ENCODE data around the gene FURIN.

DNA sequence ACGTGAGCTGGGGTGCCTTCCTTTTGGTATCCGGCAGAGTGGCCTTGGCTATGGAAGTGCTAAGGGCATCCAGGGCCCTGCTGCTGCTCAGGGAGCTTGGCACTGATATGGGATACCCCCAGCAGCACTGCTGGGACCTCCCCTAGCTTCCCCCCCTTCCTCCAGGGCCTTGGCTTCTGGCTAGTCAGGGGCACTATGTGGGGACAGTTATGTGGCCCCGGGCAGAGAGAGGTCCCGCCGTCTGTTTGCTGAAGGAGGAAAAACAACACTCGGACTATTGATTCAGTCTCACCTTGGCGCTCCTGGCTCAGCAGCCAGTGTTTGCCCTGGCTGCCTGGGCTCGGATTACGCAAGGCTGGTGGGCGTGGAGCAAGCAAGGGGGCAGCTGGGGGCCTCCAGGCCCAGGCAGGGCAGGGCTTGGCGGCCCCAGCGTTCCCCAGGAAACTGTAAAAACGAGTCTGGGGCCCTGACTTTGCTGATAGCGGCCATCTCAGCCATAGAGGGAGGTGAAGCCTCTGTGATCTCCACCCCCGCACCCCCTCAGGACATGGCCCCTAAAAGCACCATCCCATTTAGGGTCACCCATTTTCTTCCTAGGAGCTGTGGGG is 5.7 kb downstream of the FURIN start:
- no peak for TF ChIP-seq POLR2AphosphoS5 (IDR thresholded peaks at IDR 0.05; ENCODE audit: insufficient read depth in 1 of 2, low read depth in 1 of 2)
- TF ChIP-seq, protein P1, sequence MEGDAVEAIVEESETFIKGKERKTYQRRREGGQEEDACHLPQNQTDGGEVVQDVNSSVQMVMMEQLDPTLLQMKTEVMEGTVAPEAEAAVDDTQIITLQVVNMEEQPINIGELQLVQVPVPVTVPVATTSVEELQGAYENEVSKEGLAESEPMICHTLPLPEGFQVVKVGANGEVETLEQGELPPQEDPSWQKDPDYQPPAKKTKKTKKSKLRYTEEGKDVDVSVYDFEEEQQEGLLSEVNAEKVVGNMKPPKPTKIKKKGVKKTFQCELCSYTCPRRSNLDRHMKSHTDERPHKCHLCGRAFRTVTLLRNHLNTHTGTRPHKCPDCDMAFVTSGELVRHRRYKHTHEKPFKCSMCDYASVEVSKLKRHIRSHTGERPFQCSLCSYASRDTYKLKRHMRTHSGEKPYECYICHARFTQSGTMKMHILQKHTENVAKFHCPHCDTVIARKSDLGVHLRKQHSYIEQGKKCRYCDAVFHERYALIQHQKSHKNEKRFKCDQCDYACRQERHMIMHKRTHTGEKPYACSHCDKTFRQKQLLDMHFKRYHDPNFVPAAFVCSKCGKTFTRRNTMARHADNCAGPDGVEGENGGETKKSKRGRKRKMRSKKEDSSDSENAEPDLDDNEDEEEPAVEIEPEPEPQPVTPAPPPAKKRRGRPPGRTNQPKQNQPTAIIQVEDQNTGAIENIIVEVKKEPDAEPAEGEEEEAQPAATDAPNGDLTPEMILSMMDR (IDR thresholded peaks at IDR 0.05) = no peak

All from vagina (tissue), 2 donors.